IPS DF 6.9 (cell line): Measurements from ENCODE around the gene PSMA7.

Experiments
- DNase-seq: peaks from one replicate; pipeline ENCODE4 v3.0.0-alpha.2; 2013; ENCODE audit warnings: low read depth, low spot score
- H3K27ac ChIP-seq: one replicate; pipeline ENCODE4 v1.5.1; 2013; ENCODE audit warnings: low read length, control low read depth
- H3K27me3 ChIP-seq: 2 replicates; pipeline ENCODE4 v1.6.1; 2013; ENCODE audit warnings: mild to moderate bottlenecking, low read length; ENCODE audit not compliant: control insufficient read depth, insufficient read depth
- H3K36me3 ChIP-seq: 2 replicates; pipeline ENCODE4 v1.6.1; 2013; ENCODE audit warnings: low read length; ENCODE audit not compliant: control insufficient read depth, insufficient read depth
- H3K4me1 ChIP-seq: 2 replicates; pipeline ENCODE4 v1.6.1; 2013; ENCODE audit warnings: low read length; ENCODE audit not compliant: control insufficient read depth, insufficient read depth
- H3K4me3 ChIP-seq: 2 replicates; pipeline ENCODE4 v1.5.1; 2013; ENCODE audit warnings: mild to moderate bottlenecking, low read length
- H3K9me3 ChIP-seq: 2 replicates; pipeline ENCODE4 v1.6.1; 2013; ENCODE audit warnings: low read length, inconsistent platforms; ENCODE audit not compliant: control insufficient read depth, insufficient read depth
- WGBS: extraction: QIAGEN DNeasy Blood & Tissue Kit; methylation state at CpG from one replicate; pipeline ENCODE4 v1.1.7; 2013; ENCODE audit warnings: mixed read lengths, missing lambda C conversion rate; ENCODE audit not compliant: insufficient read length, insufficient coverage; 5-methylcytosine and 5-hydroxymethylcytosine counted together

Gene PSMA7

GRCh38 chr20:62170536-62170935, 27.3 kb upstream of the PSMA7 start:
- H3K4me3 ChIP-seq = no peak overlapping the region
- H3K4me1 ChIP-seq = no peaks in the 10 kb centered on the region; the same call in 1 of the 2 replicates
- no peaks in the 10 kb centered on the region for H3K9me3 ChIP-seq
- H3K27me3 ChIP-seq = no peaks in the 10 kb centered on the region
- no peak overlapping the region for H3K27ac ChIP-seq
- H3K36me3 ChIP-seq = peaks cover 22% of the 10 kb centered on the region
- WGBS = no CpG with 5 or more reads among the region's 9 CpGs
- DNase-seq = no peak

- H3K36me3 ChIP-seq = peaks cover 37% of the 10 kb centered on the region
- no CpG with 5 or more reads among the region's 23 CpGs for WGBS
- no peak overlapping the region for H3K27ac ChIP-seq
- DNase-seq = no peak
- H3K9me3 ChIP-seq = no peaks in the 10 kb centered on the region
- peaks cover 1% of the 10 kb centered on the region; the same call in 1 of the 2 replicates for H3K4me1 ChIP-seq
- no peak overlapping the region for H3K4me3 ChIP-seq
- H3K27me3 ChIP-seq = no peaks in the 10 kb centered on the region
These were observed 25.8 kb upstream of the PSMA7 start for GRCh38 chr20:62168890-62169435.

GRCh38 chr20:62168061-62168460, 24.9 kb upstream of the PSMA7 start:
- Histone ChIP-seq H3K4me1 (peaks cover 1% of the 10 kb centered on the region; the same call in 1 of the 2 replicates), H3K36me3 (peaks cover 45% of the 10 kb centered on the region), H3K27me3 (no peaks in the 10 kb centered on the region), H3K4me3 (no peak overlapping the region), H3K9me3 (no peaks in the 10 kb centered on the region), H3K27ac (no peak overlapping the region)
- WGBS = no CpG with 5 or more reads among the region's 4 CpGs
- no peak for DNase-seq

GRCh38 chr20:62167474-62167873, 24.3 kb upstream of the PSMA7 start:
- peaks cover 1% of the 10 kb centered on the region; the same call in 1 of the 2 replicates for H3K4me1 ChIP-seq
- H3K36me3 ChIP-seq = peaks cover 51% of the 10 kb centered on the region
- no peak for DNase-seq
- H3K27me3 ChIP-seq = no peaks in the 10 kb centered on the region
- no peak overlapping the region for H3K27ac ChIP-seq
- no CpG with 5 or more reads among the region's 6 CpGs for WGBS
- no peak overlapping the region for H3K4me3 ChIP-seq
- no peaks in the 10 kb centered on the region for H3K9me3 ChIP-seq

GRCh38 chr20:62165762-62166399, 22.7 kb upstream of the PSMA7 start:
- H3K36me3 ChIP-seq = peaks cover 59% of the 10 kb centered on the region
- no peak for DNase-seq
- no peaks in the 10 kb centered on the region for H3K27me3 ChIP-seq
- H3K9me3 ChIP-seq = no peaks in the 10 kb centered on the region
- no peak overlapping the region for H3K27ac ChIP-seq
- H3K4me3 ChIP-seq = no peak overlapping the region
- no CpG with 5 or more reads among the region's 25 CpGs for WGBS
- peaks cover 1% of the 10 kb centered on the region; the same call in 1 of the 2 replicates for H3K4me1 ChIP-seq

DNA sequence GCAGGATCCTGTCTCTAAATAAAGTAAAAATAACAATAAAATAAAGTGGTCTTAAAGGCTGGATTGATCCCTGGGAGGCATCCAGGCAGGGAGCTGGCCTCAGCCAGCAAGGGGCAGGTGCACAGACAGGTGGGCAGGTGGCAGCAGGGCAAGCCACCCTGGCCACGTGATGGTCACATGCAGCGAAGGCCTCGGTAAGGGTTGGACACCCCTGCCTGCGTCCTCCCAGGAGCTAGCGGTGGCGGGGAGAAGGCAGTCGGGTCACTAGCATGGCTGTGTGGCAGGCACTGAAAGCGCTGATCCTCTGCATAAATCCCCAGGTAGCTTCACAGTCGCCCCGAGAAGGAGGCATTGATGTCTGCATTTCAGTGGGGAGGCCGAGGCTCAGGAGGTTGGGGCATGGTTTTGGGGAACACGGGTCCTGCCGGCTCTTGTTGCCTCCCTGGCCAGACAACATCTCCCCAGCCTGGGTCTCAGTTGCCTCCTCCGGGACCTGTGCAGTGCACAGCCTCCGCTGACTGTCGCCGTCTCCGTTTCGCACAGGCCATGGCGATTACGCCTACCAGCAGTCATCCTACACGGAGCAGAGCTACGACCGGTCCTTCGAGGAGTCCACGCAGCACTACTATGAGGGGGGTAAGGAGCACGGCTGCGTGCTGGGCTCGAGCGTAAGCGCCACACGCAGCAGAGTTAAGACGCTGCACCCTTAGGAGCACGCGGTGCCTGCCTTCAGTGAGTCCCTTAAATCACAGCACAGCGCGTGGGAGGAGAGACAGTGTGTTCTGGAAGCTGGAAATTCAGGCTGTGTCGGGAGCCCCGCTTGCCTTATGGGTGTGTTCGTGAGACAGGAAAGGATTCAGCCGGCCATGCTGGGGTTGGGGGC, 21.9 kb upstream of the PSMA7 start:
- no CpG with 5 or more reads among the region's 41 CpGs for WGBS
- no peak for DNase-seq
- Histone ChIP-seq H3K27ac (no peak overlapping the region), H3K27me3 (no peaks in the 10 kb centered on the region), H3K4me1 (peaks cover 1% of the 10 kb centered on the region; the same call in 1 of the 2 replicates), H3K9me3 (no peaks in the 10 kb centered on the region), H3K4me3 (no peak overlapping the region), H3K36me3 (peaks cover 64% of the 10 kb centered on the region)

DNA sequence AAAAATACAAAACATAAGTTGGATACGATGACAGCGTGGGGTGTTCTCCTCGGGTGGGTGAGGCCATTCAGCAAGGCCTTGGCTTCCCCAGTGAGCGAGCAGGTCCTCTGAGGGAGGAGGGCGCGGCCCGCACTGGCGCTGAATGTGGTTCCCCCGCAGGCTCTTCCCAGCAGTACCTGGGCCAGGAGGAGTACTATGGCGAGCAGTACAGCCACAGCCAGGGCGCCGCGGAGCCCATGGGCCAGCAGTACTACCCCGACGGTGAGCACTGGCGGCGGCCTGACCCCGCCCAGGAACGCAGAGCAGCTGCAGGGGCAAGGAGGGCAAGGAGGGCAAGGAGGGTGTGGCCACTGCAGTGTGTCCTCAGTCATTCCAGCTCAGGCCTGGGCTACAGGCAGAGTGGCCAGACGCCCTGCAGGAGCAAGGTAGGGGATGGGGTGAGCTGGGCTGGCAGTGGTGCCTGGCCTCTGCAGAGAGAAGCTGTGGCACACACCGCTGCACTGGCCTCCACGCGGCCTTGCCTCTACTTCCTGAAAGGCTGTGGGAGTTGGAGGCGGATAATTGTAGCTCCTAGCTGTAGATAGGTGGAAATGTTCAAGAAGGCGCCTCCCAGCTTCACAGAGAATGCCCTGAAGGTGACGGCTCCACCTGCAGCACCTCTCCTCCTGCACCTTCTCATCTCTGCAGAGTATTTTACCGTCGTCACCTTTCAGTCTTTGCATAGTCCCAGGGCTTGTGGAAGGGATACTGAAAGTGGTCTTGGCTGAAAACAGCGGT, 21.0 kb upstream of the PSMA7 start:
- no peak overlapping the region for H3K4me3 ChIP-seq
- WGBS = no CpG with 5 or more reads among the region's 29 CpGs
- DNase-seq = no peak
- no peaks in the 10 kb centered on the region for H3K27me3 ChIP-seq
- no peak overlapping the region for H3K27ac ChIP-seq
- H3K9me3 ChIP-seq = no peaks in the 10 kb centered on the region
- H3K36me3 ChIP-seq = peaks cover 64% of the 10 kb centered on the region
- H3K4me1 ChIP-seq = peaks cover 1% of the 10 kb centered on the region; the same call in 1 of the 2 replicates

DNA sequence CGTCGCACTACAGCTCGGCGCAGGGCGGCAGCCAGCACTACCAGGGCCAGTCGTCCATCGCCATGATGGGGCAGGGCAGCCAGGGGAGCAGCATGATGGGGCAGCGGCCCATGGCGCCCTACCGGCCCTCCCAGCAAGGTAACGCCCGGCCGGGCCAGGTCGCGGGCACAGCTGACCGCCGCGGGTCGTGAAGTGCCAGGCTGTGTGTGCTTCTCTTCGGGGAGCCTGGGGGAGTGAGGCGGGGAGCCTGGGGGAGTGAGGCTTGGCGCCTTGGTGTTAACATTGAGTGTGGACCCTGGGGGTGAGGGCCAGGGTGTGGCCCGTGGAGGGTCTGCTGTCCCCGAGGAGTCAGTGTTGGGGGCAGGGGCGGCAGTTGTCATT, 20.3 kb upstream of the PSMA7 start:
- no peaks in the 10 kb centered on the region for H3K27me3 ChIP-seq
- no peak overlapping the region for H3K27ac ChIP-seq
- no peaks in the 10 kb centered on the region for H3K9me3 ChIP-seq
- WGBS = no CpG with 5 or more reads among the region's 25 CpGs
- peaks cover 63% of the 10 kb centered on the region for H3K36me3 ChIP-seq
- H3K4me1 ChIP-seq = peaks cover 1% of the 10 kb centered on the region; the same call in 1 of the 2 replicates
- DNase-seq = no peak
- no peak overlapping the region for H3K4me3 ChIP-seq

DNA sequence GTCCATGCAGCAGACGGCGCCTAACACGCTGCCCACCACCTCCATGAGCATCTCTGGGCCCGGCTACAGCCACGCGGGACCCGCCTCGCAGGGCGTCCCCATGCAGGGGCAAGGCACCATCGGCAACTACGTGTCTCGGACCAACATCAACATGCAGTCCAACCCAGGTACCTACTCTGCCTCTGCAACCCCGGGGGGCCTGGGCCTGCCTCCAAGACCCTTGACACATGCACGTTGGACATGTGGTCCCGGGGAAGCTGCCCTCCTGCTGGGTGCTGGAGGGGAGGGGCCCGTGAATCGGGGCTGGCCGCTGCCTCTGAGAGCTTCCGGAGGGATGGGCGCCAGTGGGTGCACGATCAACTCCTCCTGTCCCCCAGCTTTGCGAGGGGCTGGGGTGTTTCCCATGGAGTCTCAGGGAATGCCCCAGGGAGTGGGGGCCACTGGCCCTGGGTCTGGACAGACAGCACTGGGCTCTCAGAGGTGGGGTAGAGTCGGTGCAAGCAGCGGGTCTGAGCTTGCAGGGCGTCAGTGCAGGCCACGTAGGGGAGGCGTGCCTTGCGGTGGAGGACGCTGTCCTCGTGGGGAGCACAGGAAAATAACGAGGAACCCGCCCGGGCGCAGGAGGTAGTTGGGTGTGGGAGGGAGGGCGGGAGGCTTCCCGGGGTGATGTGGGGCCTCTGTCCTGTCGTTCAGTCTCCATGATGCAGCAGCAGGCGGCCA, 19.7 kb upstream of the PSMA7 start:
- no peak overlapping the region for H3K4me3 ChIP-seq
- no peaks in the 10 kb centered on the region for H3K27me3 ChIP-seq
- no CpG with 5 or more reads among the region's 38 CpGs for WGBS
- no peak overlapping the region for H3K27ac ChIP-seq
- H3K9me3 ChIP-seq = no peaks in the 10 kb centered on the region
- peaks cover 1% of the 10 kb centered on the region; the same call in 1 of the 2 replicates for H3K4me1 ChIP-seq
- peaks cover 58% of the 10 kb centered on the region for H3K36me3 ChIP-seq
- no peak for DNase-seq
